ENCODE measurements around the gene DUSP16.

Gene DUSP16

DNA sequence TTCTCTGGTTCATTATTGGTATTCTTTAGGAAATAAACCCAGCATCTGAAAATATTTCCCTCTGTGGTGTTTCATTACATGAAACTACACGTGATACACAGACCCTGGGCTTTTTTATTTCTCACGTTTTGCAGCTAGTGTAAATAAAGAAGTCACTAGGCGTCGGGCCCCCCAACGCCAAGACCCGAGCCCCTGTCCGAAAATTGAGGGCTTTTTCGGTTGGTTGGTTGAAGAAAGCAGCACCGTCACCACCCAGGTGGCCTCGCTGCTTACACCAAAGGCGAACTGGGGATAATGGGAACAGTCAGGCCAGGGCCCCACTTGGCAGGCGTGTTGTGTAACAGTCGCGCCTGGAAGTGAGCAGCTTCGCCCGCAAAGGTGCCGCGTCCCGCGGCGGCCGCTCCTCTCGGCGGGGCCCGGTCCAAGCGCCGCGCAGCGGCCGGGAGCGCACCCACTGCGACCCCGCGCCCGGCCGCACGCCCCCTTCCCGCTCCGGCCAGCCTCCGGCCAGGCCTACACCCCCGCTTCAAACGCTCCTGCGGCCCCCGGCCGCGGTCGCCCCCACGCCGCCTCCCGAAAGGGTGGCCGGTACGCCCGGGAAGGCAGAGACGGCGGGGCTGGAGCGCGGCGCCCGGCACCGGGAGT lies 1.2 kb downstream of the DUSP16 start:
- no peak for DNase-seq (ENCODE audit: extremely low read depth, low read depth)
- TF ChIP-seq, protein P1, sequence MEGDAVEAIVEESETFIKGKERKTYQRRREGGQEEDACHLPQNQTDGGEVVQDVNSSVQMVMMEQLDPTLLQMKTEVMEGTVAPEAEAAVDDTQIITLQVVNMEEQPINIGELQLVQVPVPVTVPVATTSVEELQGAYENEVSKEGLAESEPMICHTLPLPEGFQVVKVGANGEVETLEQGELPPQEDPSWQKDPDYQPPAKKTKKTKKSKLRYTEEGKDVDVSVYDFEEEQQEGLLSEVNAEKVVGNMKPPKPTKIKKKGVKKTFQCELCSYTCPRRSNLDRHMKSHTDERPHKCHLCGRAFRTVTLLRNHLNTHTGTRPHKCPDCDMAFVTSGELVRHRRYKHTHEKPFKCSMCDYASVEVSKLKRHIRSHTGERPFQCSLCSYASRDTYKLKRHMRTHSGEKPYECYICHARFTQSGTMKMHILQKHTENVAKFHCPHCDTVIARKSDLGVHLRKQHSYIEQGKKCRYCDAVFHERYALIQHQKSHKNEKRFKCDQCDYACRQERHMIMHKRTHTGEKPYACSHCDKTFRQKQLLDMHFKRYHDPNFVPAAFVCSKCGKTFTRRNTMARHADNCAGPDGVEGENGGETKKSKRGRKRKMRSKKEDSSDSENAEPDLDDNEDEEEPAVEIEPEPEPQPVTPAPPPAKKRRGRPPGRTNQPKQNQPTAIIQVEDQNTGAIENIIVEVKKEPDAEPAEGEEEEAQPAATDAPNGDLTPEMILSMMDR (IDR thresholded peaks at IDR 0.05; ENCODE audit: low read depth, low read length), result no peak

DNA sequence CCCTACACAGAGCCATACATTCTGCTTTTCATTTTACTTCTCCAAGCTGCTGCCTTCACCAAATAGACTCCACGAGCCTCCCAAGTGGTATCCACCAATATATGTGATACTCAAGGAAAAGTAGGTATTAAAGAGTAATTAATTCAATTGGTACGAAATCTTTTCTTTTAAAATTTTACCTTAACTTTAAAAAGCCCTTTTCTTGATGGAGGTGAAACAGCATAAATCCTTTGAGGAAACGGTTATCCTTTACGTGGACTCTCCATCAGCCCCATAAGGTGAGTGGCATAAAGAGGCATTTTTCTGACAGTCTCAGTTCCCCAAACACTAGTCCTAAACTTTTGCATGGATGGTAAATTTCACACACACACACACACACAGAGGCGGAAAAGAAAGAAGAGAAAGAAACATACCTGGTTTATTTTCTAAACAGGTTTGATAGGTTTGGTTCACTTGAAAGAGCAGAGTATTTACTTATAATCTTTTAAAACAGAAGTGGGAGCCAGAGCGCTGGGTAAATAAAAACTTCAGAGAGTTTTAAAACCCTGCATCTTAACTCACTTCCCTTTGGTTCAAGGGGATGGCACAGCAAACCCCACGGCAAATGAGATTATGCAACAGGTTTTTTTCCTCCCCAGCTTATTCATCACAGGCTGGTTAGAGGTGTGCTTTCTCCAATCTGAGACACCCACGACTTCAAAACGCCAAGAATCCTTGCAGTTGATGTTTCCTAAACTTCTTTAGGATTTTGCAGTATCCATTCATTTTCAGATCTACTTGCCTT lies 1.9 kb downstream of the DUSP16 start:
- DNase-seq (ENCODE audit: extremely low read depth, low read depth), result no peak
- TF ChIP-seq, protein P1 (IDR thresholded peaks at IDR 0.05; ENCODE audit: low read depth, low read length), result no peak

DNA sequence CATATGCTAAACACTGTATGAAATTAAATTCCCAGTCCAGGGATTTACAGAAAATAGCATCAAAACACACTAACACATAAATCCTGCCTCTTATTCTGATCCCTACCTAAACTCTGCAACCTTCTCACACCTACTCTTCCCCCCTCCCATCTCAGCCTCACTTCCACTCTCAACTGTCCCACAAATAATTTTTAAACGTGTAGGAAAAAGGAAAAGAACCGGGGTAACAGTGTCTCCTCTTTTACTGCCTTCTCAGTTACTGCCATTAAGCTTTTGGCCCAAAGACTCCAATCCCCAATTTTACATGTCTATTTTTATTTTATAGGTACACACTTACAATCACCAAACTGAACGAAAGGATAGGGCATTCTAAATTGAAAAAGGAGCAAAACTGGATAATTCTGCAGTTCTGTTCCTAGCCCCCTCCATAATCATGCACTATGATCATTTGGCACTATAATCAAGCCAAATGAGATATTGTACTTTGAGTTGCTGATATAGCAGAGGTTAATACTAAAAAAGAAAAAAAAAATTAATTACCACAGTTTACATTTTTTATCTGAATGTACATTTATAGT lies 2.9 kb downstream of the DUSP16 start:
- TF ChIP-seq, protein P1 (IDR thresholded peaks at IDR 0.05; ENCODE audit: low read depth, low read length), result no peak
- DNase-seq (ENCODE audit: extremely low read depth, low read depth), result no peak

DNA sequence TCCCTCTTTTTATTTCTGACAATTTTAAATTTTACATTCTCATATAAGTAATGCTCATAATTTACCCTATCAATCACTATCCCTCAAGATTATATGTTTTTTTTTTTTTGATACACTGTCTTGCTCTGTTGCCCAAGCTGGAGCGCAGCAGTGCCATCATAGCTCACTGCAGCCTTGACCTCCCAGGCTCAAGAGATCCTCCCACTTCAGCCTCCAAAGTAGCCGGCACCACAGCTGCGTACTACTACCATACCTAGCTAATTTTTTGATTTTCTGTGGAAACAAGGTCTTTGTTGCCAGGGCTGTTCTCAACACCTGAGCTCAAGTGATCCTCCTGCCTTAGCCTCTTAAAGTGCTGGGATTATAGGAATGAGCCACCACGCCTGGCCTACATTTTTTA lies 4.4 kb downstream of the DUSP16 start:
- TF ChIP-seq, protein P1 (IDR thresholded peaks at IDR 0.05; ENCODE audit: low read depth, low read length), result no peak
- no peak for DNase-seq (ENCODE audit: extremely low read depth, low read depth)

DNA sequence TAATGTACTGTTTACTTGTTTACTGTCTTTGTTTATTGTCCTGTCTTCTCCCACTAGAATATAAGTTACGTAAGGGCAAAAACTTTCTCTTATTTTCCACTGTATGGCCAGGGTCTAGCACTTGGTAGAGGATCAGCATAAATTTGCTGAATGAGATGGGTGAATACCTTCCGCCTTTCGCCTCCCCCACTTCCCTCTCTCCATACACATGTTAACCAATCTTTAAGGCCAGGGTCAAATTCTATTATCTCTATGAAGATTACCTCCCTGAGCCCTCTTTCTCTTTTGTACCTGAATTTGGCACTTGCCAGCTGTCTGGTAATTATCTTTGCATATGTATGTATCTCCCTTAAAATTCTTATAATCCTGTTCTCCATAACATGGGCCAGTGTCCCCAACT lies 4.9 kb downstream of the DUSP16 start:
- DNase-seq (ENCODE audit: extremely low read depth, low read depth), result no peak

DNA sequence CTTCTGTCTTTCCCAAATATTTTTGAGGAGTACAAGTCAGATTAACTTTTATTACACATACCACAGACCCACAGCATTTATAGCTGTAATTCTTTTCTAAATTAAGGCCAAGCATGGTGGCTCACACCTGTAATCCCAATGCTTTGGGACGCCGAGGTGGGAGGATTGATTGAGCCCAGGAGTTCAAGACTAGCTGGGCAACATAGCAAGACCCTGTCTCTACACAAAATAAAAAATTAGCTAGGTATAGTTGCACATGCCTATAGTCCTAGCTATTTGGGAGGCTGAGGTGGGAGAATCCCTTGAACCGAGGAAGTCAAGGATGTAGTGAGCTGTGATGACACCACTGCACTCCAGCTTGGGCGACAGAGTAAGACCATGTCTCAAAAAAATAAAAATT lies 7.0 kb downstream of the DUSP16 start:
- no peak for DNase-seq (ENCODE audit: extremely low read depth, low read depth)
- TF ChIP-seq, protein P1 (IDR thresholded peaks at IDR 0.05; ENCODE audit: low read depth, low read length), result no peak

More for the DNA sequence above, 4.9 kb downstream of the DUSP16 start:
- TF ChIP-seq, protein P1 (IDR thresholded peaks at IDR 0.05; ENCODE audit: low read depth, low read length), result no peak

DNA sequence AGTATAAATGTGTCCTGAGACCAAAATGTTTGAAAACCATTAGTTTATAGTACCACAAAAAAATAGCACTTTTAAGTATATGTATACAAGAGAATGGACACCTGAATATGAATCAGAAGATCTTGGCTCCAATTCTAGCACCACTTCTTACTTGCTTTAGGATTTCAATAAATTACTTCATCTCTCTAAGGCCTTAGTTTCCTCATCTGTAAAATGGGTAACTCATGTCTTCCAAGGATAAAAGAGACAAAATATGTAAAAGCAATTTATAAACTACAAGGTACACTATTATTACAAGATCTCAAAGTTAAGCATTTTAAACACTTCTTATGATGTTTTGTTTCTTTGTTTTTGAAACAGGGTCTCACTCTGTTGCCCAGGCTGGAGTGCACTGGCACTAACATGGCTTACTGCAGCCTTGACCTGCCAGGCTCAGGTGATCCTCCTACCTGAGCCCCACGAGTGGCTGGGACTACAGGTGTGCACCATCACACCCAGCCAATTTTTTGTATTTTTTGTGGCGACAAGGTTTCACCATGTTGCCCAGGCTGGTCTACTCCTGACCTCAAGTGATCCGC lies 9.4 kb downstream of the DUSP16 start:
- TF ChIP-seq, protein P1 (IDR thresholded peaks at IDR 0.05; ENCODE audit: low read depth, low read length), result no peak

More for the DNA sequence above, 9.4 kb downstream of the DUSP16 start:
- no peak for DNase-seq (ENCODE audit: extremely low read depth, low read depth)
